Transverse colon (tissue), 4 donors: ENCODE data around the gene IL5RA. TPM values are rescaled to one million over a fixed set of nuclear protein-coding genes. Genes with fewer than 3 reads are reported as not detected.

Source experiments
- DNase-seq: peaks from one replicate; pipeline ENCODE4 v3.0.0-alpha.2; 2019
- H3K27ac ChIP-seq, 4 donors: fragments of 200-600 bp; sonication (generic); 2 replicates each; pipeline ENCODE4 v1.5.1; 2016 to 2018; ENCODE audit warnings: inconsistent platforms in 4 of 4
- H3K27me3 ChIP-seq: fragments of 200-600 bp; sonication (generic); 2 replicates; pipeline ENCODE4 v1.5.1; 2017; ENCODE audit warnings: inconsistent platforms
- H3K36me3 ChIP-seq, 4 donors: fragments of 200-600 bp; sonication (generic); 2 replicates each; pipeline ENCODE4 v1.5.1; 2017 to 2019; ENCODE audit warnings: inconsistent platforms in 4 of 4
- H3K4me1 ChIP-seq, 4 donors: fragments of 200-600 bp; sonication (generic); 2 replicates each; pipeline ENCODE4 v1.5.1; 2017 to 2020; ENCODE audit warnings: inconsistent platforms in 4 of 4
- H3K4me3 ChIP-seq, 4 donors: fragments of 200-600 bp; sonication (generic); 1 replicate in 1 of 4; 2 replicates in 3 of 4; pipeline versions ENCODE4 v1.5.1 to v1.6.1; 2017 to 2019; ENCODE audit warnings: inconsistent platforms in 4 of 4
- H3K9me3 ChIP-seq, 2 donors: fragments of 200-600 bp; sonication (generic); 2 replicates each; pipeline ENCODE4 v1.5.1; 2017 to 2019; ENCODE audit warnings: inconsistent platforms in 2 of 2
- EP300 ChIP-seq: sonication (generic); formaldehyde crosslinking; IDR thresholded peaks from one replicate; pipeline ENCODE4 v1.6.1; 2017; ENCODE audit warnings: antibody characterized with exemption, low read depth
- POLR2A ChIP-seq: fragments of 450-650 bp; IDR thresholded peaks from one replicate; pipeline ENCODE4 v1.6.1; 2016; ENCODE audit warnings: antibody characterized with exemption, mild to moderate bottlenecking, moderate library complexity
- POLR2AphosphoS5 ChIP-seq, 3 donors: sonication (generic); formaldehyde crosslinking; IDR thresholded peaks; one replicate each; pipeline ENCODE4 v1.6.1; 2016; ENCODE audit warnings: antibody characterized with exemption in 3 of 3
- WGBS, 2 donors: methylation state at CpG; one replicate each; pipeline ENCODE4 v1.1.5; 2018; ENCODE audit warnings: low coverage in 1 of 2; 5-methylcytosine and 5-hydroxymethylcytosine counted together
- in situ Hi-C, 4 donors: fragments of 200-750 bp; cut with MboI; loops; one replicate each; pipeline versions ENCODE4 v1.15.0 to v1.15.1; 2017; ENCODE audit warnings: low sequenced_read_pairs in 3 of 4, low pct_ligation_motif_present in 1 of 4, low pct_unique_long_range_greater_than_20kb in 1 of 4
- intact Hi-C: fragments of 100-400 bp; cut with DNase I; formaldehyde crosslinking; loops from one replicate; pipeline ENCODE4 v1.15.1; 2023; ENCODE audit warnings: low total_unique reads
- total RNA-seq, 4 donors: library from RNA; depleted of rRNA; stranded (reverse); fragments of >200 nt; gene quantifications; one replicate each; pipeline ENCODE4 v1.1.0, GENCODE V29; 2016
- TF ChIP-seq, protein P1 (sequence below), 5 experiments: fragments of 200-600 bp in 3 of 5; fragments of 450-650 bp in 2 of 5; sonication (generic) in 3 of 5; IDR thresholded peaks; 1 replicate in 2 of 5; 2 replicates in 3 of 5; pipeline ENCODE4 v1.5.1; 2016 to 2017; ENCODE audit warnings: antibody characterized with exemption in 5 of 5, inconsistent platforms in 3 of 5, mild to moderate bottlenecking in 2 of 5, moderate library complexity in 1 of 5

The IL5RA gene
- total RNA-seq, 4 donors from 2014 or later = 0.27 to 0.95 TPM; not detected in 2

DNA sequence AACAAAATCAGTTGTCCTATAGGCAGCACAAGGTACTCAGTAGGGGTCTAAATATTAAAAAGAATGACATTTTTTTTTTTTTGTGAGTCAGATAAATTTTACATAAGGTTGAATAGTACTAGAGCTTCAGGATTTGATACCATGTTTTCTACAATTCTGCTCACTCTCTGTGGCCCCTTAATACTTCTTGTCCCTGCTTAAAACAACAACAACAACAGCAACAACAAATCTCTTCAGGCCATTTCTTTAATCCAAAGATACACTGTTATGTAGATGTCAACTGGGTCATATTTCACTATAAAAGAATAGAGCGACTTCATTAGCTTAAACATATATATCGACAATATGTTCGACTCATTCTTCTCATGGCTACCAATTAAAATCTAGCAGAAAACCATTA, 3.0 kb downstream of the IL5RA start:
- Histone ChIP-seq H3K4me3 (no peak overlapping the region), H3K27ac (no peak overlapping the region), H3K4me1 (no peaks in the 10 kb centered on the region), H3K27me3 (peaks cover 3% of the 10 kb centered on the region), H3K9me3 (no peaks in the 10 kb centered on the region), H3K36me3 (no peaks in the 10 kb centered on the region)
- intact Hi-C loops = no loop called here
- 97 to 100% methylated on average over 3 of the region's 3 CpGs for WGBS, 2 donors
- in situ Hi-C loops = no loop called here
- TF ChIP-seq, protein P1, sequence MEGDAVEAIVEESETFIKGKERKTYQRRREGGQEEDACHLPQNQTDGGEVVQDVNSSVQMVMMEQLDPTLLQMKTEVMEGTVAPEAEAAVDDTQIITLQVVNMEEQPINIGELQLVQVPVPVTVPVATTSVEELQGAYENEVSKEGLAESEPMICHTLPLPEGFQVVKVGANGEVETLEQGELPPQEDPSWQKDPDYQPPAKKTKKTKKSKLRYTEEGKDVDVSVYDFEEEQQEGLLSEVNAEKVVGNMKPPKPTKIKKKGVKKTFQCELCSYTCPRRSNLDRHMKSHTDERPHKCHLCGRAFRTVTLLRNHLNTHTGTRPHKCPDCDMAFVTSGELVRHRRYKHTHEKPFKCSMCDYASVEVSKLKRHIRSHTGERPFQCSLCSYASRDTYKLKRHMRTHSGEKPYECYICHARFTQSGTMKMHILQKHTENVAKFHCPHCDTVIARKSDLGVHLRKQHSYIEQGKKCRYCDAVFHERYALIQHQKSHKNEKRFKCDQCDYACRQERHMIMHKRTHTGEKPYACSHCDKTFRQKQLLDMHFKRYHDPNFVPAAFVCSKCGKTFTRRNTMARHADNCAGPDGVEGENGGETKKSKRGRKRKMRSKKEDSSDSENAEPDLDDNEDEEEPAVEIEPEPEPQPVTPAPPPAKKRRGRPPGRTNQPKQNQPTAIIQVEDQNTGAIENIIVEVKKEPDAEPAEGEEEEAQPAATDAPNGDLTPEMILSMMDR (IDR thresholded peaks at IDR 0.05) = no peak
- no peak for TF ChIP-seq POLR2A
- TF ChIP-seq POLR2AphosphoS5 (IDR thresholded peaks at IDR 0.05) = no peak
- no peak for TF ChIP-seq EP300
- no peak for DNase-seq

- in situ Hi-C loops = no loop called here
Measured at GRCh38 chr3:3105815-3106214, 4.4 kb downstream of the IL5RA start.

DNA sequence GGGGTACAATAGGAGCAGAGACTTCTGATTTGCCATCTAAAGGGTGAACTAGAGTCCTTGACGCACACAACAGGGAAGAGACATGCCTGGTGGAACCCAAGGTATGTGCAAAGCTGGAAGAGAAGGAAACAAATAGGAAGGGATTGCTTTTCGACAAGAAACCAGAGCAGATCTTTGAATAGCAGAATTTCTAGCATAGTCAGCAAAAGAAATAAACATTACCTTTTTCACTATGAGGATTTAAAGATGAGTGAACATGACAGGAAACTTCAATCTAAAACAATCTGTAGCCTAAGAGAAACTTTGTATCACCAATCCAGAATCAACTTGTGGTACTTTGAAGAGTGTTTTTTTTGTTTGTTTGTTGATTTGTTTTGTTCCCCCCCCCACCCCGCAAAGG, 4.9 kb downstream of the IL5RA start:
- intact Hi-C loops (no loop called here), in situ Hi-C loops (no loop called here)
- WGBS, 2 donors = 93 to 95% methylated on average over 3 of the region's 3 CpGs
- Histone ChIP-seq H3K4me3 (no peak overlapping the region), H3K27ac (no peak overlapping the region), H3K36me3 (no peaks in the 10 kb centered on the region), H3K9me3 (no peaks in the 10 kb centered on the region), H3K27me3 (peaks cover 3% of the 10 kb centered on the region), H3K4me1 (no peaks in the 10 kb centered on the region)
- TF ChIP-seq, protein P1 (IDR thresholded peaks at IDR 0.05) = no peak
- no peak for DNase-seq

More at GRCh38 chr3:3105815-3106214, 4.4 kb downstream of the IL5RA start:
- intact Hi-C loops = no loop called here
- TF ChIP-seq POLR2AphosphoS5 (IDR thresholded peaks at IDR 0.05) (no peak), POLR2A (no peak), EP300 (no peak)
- TF ChIP-seq, protein P1 (IDR thresholded peaks at IDR 0.05) = no peak
- 76 to 78% methylated on average over 4 of the region's 4 CpGs for WGBS, 2 donors
- no peaks in the 10 kb centered on the region for H3K36me3 ChIP-seq
- no peaks in the 10 kb centered on the region for H3K9me3 ChIP-seq
- H3K4me1 ChIP-seq = no peaks in the 10 kb centered on the region
- no peak overlapping the region for H3K4me3 ChIP-seq
- no peak overlapping the region for H3K27ac ChIP-seq
- peaks cover 3% of the 10 kb centered on the region for H3K27me3 ChIP-seq
- DNase-seq = no peak

DNA sequence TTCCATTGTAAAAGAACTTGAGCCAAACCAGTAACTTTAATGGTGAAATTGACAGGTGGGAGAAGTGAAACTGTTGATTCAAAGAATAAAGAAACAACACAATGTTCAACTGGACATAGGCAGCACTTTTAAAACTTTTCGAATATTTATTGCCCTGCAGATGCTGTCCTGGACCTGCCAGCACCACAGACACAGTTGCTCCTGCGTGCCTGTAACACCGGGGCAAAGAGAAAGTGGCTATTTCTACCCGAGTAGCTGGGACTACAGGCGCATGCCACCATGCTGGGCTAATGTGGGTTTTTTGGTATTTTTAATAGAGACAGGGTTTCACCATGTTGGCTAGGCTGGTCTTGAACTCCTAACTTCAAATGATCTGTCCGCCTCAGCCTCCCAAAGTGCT, 7.4 kb downstream of the IL5RA start:
- intact Hi-C loops (no loop called here), in situ Hi-C loops (no loop called here)
- no peaks in the 10 kb centered on the region for H3K9me3 ChIP-seq
- no peak overlapping the region for H3K27ac ChIP-seq
- no peak overlapping the region for H3K4me3 ChIP-seq
- peaks cover 3% of the 10 kb centered on the region for H3K27me3 ChIP-seq
- no peaks in the 10 kb centered on the region for H3K4me1 ChIP-seq
- no peak for DNase-seq
- no peaks in the 10 kb centered on the region for H3K36me3 ChIP-seq
- WGBS, 2 donors = 77 to 79% methylated on average over 2 to 6 of the region's 6 CpGs
- TF ChIP-seq, protein P1 (IDR thresholded peaks at IDR 0.05) = no peak
- TF ChIP-seq POLR2A (no peak), EP300 (no peak), POLR2AphosphoS5 (IDR thresholded peaks at IDR 0.05) (no peak)
